Measurements from ENCODE around the gene PNISR. TPM values are rescaled to one million over a fixed set of nuclear protein-coding genes. Genes with fewer than 3 reads are reported as not detected.
A peak's percentile ranks its signal among the peaks of the same experiment; 100 is the strongest.
"Not testable (repeated sequence)": the region's sequence is repeated elsewhere in the genome, so short reads cannot be mapped to it uniquely, and the experiment has no call there.

Gene PNISR, protein sequence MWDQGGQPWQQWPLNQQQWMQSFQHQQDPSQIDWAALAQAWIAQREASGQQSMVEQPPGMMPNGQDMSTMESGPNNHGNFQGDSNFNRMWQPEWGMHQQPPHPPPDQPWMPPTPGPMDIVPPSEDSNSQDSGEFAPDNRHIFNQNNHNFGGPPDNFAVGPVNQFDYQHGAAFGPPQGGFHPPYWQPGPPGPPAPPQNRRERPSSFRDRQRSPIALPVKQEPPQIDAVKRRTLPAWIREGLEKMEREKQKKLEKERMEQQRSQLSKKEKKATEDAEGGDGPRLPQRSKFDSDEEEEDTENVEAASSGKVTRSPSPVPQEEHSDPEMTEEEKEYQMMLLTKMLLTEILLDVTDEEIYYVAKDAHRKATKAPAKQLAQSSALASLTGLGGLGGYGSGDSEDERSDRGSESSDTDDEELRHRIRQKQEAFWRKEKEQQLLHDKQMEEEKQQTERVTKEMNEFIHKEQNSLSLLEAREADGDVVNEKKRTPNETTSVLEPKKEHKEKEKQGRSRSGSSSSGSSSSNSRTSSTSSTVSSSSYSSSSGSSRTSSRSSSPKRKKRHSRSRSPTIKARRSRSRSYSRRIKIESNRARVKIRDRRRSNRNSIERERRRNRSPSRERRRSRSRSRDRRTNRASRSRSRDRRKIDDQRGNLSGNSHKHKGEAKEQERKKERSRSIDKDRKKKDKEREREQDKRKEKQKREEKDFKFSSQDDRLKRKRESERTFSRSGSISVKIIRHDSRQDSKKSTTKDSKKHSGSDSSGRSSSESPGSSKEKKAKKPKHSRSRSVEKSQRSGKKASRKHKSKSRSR
- total RNA-seq = 100 to 1,000 TPM; 183 to 302 (median 241) TPM

DNA sequence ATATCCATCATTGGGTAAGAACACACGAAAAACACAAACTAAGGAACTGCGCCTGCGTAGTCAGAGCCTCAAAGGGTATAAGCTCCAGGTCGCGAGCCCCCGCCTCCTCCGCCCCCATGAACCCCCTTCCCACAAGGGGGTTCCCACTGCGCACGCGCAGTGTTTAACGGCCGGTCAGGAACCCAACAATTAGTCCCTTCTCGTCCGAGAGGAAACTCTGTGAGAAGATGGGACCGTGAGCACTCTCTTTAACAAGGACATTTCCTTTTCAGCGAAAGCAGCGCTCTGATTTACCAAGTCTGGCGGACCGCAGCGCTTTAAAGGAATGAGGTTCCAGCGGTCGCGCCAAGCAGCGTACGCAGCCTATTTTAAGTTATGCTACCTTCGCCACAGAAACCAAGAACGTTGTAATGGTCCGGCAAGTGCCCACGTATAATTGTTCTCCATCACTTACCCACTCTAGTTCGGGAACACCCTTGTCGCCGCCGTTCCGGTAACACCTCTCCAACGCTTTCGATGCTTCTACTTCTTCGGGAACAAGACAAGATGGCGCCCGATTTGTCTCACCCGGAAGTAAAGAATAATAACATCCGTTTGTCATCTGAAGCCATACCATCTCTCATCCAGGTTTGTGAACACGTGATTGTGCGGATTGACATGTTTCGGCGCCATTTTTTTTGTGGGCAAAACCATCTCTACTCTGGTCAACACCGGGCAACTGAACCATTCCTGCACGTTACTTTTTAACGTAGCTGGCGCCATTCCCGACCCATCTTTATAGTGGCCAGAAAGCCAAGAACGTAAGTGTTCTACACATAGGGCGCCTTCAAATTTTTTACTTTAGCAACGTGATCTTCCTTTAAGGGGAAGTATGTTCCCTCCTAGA, at the start of gene PNISR:
TSS of gene PNISR (minus strand) at position 548 of the 886 bp plus-strand sequence. CDS start 10,649 bp downstream, outside the sequence.
- Histone ChIP-seq H3K4me3 (replicated peaks in 1 of 3) (peak within 1 kb of the TSS; percentile 55 to 67 (median 67)), H3K9me3 (no peaks in the 10 kb centered on the region), H3K36me3 (no peaks in the 10 kb centered on the region), H3K4me1 (peaks cover 31 to 46% of the 10 kb centered on the region in 2 donors), H3K27ac (peak within 1 kb of the TSS; percentile 95 to 99 (median 97)), H3K27me3 (no peaks in the 10 kb centered on the region)
- peak; percentile 91 to 92 for DNase-seq
- WGBS, 2 donors = 0% methylated on average over 49 to 53 of the region's 53 CpGs
- intact Hi-C loops (cut with DNase I) = no loop called here
- TF ChIP-seq POLR2A (IDR thresholded peaks at IDR 0.05) = peak in 1 of 2 donors; percentile 66
- TF ChIP-seq, protein P1, sequence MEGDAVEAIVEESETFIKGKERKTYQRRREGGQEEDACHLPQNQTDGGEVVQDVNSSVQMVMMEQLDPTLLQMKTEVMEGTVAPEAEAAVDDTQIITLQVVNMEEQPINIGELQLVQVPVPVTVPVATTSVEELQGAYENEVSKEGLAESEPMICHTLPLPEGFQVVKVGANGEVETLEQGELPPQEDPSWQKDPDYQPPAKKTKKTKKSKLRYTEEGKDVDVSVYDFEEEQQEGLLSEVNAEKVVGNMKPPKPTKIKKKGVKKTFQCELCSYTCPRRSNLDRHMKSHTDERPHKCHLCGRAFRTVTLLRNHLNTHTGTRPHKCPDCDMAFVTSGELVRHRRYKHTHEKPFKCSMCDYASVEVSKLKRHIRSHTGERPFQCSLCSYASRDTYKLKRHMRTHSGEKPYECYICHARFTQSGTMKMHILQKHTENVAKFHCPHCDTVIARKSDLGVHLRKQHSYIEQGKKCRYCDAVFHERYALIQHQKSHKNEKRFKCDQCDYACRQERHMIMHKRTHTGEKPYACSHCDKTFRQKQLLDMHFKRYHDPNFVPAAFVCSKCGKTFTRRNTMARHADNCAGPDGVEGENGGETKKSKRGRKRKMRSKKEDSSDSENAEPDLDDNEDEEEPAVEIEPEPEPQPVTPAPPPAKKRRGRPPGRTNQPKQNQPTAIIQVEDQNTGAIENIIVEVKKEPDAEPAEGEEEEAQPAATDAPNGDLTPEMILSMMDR (IDR thresholded peaks at IDR 0.05) = no peak

DNA sequence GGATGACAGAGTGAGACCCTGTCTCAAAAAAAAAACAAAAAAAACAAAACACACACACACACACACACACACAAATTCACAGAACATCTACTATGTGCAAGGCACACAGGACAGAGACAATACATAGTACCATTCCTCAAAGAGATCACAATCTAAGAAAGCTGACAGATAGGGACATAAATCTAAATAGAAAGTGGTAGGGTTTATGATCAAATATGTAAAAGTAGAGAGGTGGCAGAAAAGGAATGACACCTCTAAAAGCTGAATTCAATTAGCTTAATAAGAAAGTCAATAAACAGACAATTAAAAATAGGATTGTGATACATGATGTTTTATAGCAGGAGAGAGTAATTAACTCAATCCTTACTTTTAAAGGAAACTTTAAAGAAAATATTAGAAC, 48.6 kb upstream of the PNISR start:
- intact Hi-C loops (cut with DNase I) = no loop called here
- no peak for DNase-seq

DNA sequence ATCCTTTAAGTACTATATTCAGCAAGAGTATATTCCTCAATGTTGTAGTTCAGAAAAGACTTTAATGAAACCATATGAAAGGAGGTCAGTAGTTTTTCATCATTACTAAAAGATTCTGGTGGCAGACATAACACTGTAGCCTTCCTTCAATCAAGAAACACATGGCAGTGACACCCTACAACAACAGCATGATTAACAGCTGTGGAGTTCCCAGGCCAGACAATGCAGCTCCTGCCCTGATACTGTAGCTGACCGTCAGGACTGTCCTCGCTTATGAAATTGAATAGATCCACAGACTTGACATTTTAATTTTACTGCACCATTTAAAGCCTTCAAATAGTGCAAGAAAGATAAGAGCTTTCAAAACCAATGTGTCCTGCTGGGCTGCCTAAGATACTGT, 46.5 kb upstream of the PNISR start:
- TF ChIP-seq, protein P1 (IDR thresholded peaks at IDR 0.05) = no peak
- TF ChIP-seq POLR2A (IDR thresholded peaks at IDR 0.05) = no peak
- H3K9me3 ChIP-seq = no peaks in the 10 kb centered on the region
- DNase-seq = no peak
- no peak overlapping the region for H3K27ac ChIP-seq
- peaks cover 0 to 5% of the 10 kb centered on the region in 2 donors for H3K36me3 ChIP-seq
- no peaks in the 10 kb centered on the region for H3K27me3 ChIP-seq
- intact Hi-C loops (cut with DNase I) = no loop called here
- H3K4me3 ChIP-seq (replicated peaks in 1 of 3) = no peak overlapping the region
- no peaks in the 10 kb centered on the region for H3K4me1 ChIP-seq
- WGBS, 2 donors = 90 to 91% methylated on average over 2 of the region's 2 CpGs

More for the DNA sequence above, 48.6 kb upstream of the PNISR start:
- Histone ChIP-seq H3K9me3 (no peaks in the 10 kb centered on the region), H3K27me3 (no peaks in the 10 kb centered on the region), H3K36me3 (peaks cover 0 to 5% of the 10 kb centered on the region in 2 donors), H3K27ac (no peak overlapping the region), H3K4me1 (no peaks in the 10 kb centered on the region), H3K4me3 (replicated peaks in 1 of 3) (no peak overlapping the region)
- no peak for TF ChIP-seq POLR2A (IDR thresholded peaks at IDR 0.05)
- TF ChIP-seq, protein P1 (IDR thresholded peaks at IDR 0.05) = no peak

DNA sequence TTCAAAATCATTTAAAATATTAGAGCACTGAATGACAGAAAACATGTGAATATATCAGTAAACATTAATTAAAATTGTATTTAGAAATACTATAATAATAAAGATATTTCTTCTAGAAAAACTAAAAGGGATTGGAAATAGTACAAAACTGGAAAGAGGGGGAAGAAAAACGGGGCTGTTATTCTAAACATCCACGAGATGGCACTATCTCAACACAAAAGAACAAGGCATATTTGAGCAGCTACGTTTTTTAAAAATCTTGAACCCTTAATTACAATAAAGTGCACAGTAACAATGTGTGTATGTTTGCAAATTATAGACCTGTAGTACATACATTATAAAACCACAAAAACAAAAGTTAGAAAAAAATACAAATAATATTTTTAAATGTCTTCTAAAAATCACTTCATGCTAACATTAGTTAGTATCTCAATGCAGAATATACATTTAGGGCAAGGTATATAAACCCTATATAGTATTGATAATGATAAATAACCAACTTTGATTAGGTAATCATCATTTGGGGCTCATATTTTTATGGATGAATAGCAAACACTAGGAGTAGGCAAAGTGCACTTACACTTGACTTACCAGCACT, 42.5 kb upstream of the PNISR start:
- WGBS, 2 donors = 5 to 7% methylated on average over 3 of the region's 3 CpGs

DNA sequence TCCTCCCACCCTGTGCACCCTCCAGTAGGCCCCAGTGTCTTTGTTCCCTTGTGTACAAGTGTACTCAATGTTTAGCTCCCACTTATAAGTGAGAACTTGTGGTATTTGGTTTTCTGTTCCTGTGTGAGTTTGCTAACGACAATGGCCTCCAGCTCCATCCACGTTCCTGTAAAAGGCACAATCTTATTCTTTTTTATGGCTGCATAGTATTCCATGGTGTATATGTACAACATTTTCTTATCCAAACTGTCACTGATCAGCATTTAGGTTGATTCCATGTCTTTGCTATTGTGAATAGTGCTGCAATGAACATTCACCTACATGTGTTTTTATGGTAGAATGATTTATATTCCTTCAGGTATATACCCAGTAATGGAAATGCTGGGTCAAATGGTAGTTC, 34.0 kb upstream of the PNISR start:
- intact Hi-C loops (cut with DNase I); H3K4me1 ChIP-seq; H3K36me3 ChIP-seq; H3K27ac ChIP-seq; H3K4me3 ChIP-seq (replicated peaks in 1 of 3); DNase-seq; H3K27me3 ChIP-seq; H3K9me3 ChIP-seq: not testable (repeated sequence)
- WGBS, 2 donors = 93 to 97% methylated on average over 2 of the region's 2 CpGs

More for the DNA sequence above, 42.5 kb upstream of the PNISR start:
- no peak for DNase-seq
- Histone ChIP-seq H3K27ac (no peak overlapping the region), H3K4me3 (replicated peaks in 1 of 3) (no peak overlapping the region), H3K27me3 (no peaks in the 10 kb centered on the region), H3K36me3 (no peaks in the 10 kb centered on the region), H3K4me1 (no peaks in the 10 kb centered on the region), H3K9me3 (no peaks in the 10 kb centered on the region)
- intact Hi-C loops (cut with DNase I) = loop anchor here (10.0 kb wide), 1 partner anchor 277 kb away; no protein-coding TSS in a partner anchor
- TF ChIP-seq, protein P1 (IDR thresholded peaks at IDR 0.05) = peak; percentile 21 to 71 (median 50)
- no peak for TF ChIP-seq POLR2A (IDR thresholded peaks at IDR 0.05)

All from thyroid gland (tissue), 4 donors.